ENCODE results near the gene SH2D6.

The SH2D6 gene

DNA sequence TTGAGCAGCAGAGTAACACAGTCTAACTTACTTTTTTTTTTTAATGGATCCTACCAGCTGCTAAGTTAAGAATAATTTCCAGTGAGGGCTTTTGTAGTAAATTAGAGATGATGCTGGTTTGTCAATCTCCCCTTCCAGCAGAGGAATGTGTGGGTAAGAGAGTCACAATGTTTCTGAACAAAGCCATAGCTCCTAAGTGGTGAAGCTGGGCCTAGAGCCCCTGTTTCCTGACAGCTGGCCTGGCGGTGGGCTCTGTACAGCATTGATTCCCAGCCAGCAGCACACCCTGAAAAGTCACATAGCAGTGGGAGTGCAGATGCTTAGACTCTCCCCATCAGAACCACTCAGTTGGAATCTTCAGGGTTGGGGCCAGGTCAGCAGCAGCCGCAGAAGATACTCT lies 32.8 kb upstream of the SH2D6 start:
- Histone ChIP-seq H3K4me3 (replicated peaks; ENCODE audit: insufficient read depth, low read length) (no peak overlapping the region), H3K27ac (replicated peaks) (no peak overlapping the region), H3K27me3 (ENCODE audit: insufficient read depth, poor library complexity, severe bottlenecking) (no peaks in the 10 kb centered on the region)
- DNase-seq (ENCODE audit: low read depth in 1 of 2, low spot score in 1 of 2), result no peak
- TF ChIP-seq POLR2AphosphoS5 (IDR thresholded peaks at IDR 0.05; ENCODE audit: low read depth), result no peak
- no peak for TF ChIP-seq GABPA (IDR thresholded peaks at IDR 0.05; ENCODE audit: low read depth)
- TF ChIP-seq SPI1 (IDR thresholded peaks at IDR 0.05; ENCODE audit: borderline replicate concordance, low read depth), result no peak
- TF ChIP-seq, protein P1, sequence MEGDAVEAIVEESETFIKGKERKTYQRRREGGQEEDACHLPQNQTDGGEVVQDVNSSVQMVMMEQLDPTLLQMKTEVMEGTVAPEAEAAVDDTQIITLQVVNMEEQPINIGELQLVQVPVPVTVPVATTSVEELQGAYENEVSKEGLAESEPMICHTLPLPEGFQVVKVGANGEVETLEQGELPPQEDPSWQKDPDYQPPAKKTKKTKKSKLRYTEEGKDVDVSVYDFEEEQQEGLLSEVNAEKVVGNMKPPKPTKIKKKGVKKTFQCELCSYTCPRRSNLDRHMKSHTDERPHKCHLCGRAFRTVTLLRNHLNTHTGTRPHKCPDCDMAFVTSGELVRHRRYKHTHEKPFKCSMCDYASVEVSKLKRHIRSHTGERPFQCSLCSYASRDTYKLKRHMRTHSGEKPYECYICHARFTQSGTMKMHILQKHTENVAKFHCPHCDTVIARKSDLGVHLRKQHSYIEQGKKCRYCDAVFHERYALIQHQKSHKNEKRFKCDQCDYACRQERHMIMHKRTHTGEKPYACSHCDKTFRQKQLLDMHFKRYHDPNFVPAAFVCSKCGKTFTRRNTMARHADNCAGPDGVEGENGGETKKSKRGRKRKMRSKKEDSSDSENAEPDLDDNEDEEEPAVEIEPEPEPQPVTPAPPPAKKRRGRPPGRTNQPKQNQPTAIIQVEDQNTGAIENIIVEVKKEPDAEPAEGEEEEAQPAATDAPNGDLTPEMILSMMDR (IDR thresholded peaks at IDR 0.05; ENCODE audit: insufficient read depth, low read length), result no peak
- TF ChIP-seq REST (IDR thresholded peaks at IDR 0.05; ENCODE audit: insufficient replicate concordance, low read depth), result no peak

DNA sequence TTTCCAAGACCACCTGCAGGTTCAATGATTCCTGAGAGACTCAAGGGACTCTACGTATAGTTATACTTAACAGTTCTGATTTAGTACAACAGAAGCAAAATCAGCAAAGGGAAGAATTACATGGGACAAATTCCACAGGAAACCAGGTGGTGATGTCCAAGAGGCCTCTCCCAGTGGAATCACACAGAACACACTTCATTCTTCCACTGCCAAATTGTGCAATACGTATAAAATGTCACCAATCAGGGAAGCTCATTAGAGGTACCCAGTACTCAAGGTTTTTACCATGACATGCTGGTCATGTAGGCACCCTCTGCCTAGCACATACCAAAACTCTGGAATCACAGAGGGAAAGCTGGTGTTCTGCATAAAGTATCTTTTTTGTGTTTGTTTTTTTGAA lies 30.8 kb upstream of the SH2D6 start:
- TF ChIP-seq REST (IDR thresholded peaks at IDR 0.05; ENCODE audit: insufficient replicate concordance, low read depth) (no peak), GABPA (IDR thresholded peaks at IDR 0.05; ENCODE audit: low read depth) (no peak)
- no peak for DNase-seq (ENCODE audit: low read depth in 1 of 2, low spot score in 1 of 2)
- H3K4me3 ChIP-seq (replicated peaks; ENCODE audit: insufficient read depth, low read length), result no peak overlapping the region
- no peaks in the 10 kb centered on the region for H3K27me3 ChIP-seq (ENCODE audit: insufficient read depth, poor library complexity, severe bottlenecking)
- H3K27ac ChIP-seq (replicated peaks), result no peak overlapping the region

DNA sequence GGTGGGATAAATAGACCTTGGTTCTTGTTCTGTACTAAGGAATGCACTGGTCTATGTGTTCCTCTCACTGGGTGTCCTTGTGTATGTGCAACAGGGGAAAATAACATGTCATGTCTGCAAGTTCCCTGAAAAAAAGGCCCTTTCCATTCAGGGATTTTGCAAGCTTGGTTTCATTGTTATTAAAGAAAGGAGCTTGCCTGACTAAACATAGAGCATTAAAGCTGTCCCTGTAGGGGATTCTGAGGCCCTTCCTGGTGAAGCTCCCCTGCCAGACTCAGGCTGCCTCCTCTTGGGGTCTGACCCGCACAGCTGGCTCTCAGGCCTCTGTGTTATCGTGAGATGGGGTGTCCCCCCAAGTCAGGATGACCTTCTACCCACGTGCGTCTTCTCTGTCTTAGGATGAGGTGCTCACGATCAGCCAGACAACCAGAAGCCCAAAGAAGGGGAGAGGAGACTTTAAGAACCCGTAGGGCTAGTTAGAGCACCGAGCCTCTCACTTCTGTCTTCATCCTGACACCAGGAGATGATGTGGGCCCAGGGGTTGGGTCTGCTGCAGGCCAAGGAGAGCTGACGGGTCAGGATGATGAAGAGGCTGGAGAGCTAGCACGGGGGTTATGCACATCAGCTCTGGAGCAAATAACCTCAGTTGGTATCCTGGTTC lies 29.5 kb upstream of the SH2D6 start:
- H3K4me3 ChIP-seq (replicated peaks; ENCODE audit: insufficient read depth, low read length), result no peak overlapping the region

More for the DNA sequence above, 29.5 kb upstream of the SH2D6 start:
- DNase-seq (ENCODE audit: low read depth in 1 of 2, low spot score in 1 of 2), result no peak
- Histone ChIP-seq H3K27me3 (ENCODE audit: insufficient read depth, poor library complexity, severe bottlenecking) (no peaks in the 10 kb centered on the region), H3K27ac (replicated peaks) (no peak overlapping the region)
- no peak for TF ChIP-seq REST (IDR thresholded peaks at IDR 0.05; ENCODE audit: insufficient replicate concordance, low read depth)
- no peak for TF ChIP-seq POLR2AphosphoS5 (IDR thresholded peaks at IDR 0.05; ENCODE audit: low read depth)
- no peak for TF ChIP-seq SPI1 (IDR thresholded peaks at IDR 0.05; ENCODE audit: borderline replicate concordance, low read depth)
- no peak for TF ChIP-seq GABPA (IDR thresholded peaks at IDR 0.05; ENCODE audit: low read depth)
